ENCODE results near the gene DYNC2H1.

The DYNC2H1 gene

DNA sequence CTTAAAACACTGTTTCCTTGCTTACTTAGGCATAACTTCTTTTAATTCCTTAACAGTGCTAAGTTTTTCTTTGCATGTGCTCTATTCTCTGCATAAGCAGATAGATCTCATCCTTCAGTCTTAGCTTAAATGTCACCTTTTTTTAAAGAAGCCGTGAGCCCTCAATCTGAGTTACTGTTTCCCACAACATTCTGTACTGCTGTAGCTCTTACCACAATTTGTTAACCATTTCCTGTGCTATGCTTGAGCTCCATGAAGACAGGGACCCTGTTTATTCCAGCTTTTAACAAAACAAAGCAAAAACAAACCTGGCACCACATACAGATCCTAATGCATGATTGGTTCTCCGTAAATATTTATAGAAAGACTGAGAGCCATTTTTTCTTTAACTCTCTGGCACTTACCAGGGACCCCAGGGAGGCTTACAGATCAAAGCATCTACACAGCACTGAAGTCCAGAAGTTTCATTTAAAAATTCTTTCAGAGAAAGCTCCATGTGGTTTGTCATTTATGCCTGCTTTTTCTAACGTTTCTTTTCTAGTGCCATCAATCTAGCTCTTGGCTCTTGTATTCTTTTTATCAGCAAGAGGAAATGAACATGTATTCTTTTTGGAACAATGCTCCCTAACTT is 74.9 kb downstream of the DYNC2H1 start:
- Mint-ChIP-seq H3K4me3 (no peak overlapping the region), H3K4me1 (no peaks in the 10 kb centered on the region), H3K9me3 (no peaks in the 10 kb centered on the region), H3K36me3 (ENCODE audit: low read depth) (peaks cover 20% of the 10 kb centered on the region), H3K27ac (peak overlapping the region in 2 of 3 experiments; percentile 2 to 65), H3K27me3 (ENCODE audit: low read depth) (no peaks in the 10 kb centered on the region)
- TF ChIP-seq, protein P1, sequence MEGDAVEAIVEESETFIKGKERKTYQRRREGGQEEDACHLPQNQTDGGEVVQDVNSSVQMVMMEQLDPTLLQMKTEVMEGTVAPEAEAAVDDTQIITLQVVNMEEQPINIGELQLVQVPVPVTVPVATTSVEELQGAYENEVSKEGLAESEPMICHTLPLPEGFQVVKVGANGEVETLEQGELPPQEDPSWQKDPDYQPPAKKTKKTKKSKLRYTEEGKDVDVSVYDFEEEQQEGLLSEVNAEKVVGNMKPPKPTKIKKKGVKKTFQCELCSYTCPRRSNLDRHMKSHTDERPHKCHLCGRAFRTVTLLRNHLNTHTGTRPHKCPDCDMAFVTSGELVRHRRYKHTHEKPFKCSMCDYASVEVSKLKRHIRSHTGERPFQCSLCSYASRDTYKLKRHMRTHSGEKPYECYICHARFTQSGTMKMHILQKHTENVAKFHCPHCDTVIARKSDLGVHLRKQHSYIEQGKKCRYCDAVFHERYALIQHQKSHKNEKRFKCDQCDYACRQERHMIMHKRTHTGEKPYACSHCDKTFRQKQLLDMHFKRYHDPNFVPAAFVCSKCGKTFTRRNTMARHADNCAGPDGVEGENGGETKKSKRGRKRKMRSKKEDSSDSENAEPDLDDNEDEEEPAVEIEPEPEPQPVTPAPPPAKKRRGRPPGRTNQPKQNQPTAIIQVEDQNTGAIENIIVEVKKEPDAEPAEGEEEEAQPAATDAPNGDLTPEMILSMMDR (IDR thresholded peaks at IDR 0.05; ENCODE audit: unreplicated experiment in 3 of 3), result no peak

DNA sequence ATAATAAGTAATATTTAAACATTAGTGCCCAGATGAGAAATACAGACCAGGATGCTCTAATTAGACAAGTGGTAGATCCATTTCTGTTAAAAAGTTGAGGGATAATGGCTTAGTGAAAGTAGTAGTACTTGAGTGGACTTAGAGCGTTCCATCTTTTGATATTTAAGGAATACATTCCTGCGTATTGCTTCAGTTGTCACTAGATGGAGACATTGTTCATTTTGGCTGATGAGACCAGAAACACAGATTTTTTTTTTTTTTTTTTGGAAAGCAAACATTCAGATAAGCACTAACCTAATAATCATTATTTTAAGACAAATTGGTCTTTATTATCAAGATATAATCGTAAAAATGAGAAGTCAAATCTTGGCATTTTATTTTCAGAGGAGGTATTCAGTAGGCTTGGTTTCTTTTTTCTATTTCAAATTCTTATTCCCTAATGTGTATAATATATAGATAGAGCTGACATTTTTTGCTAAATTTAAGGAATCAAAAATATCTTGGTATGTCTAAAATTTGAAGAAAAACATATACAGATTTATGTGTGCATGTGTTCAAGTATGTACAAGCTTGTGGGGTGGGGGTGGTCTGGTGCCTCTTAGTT is 92.9 kb downstream of the DYNC2H1 start:
- Mint-ChIP-seq H3K27me3 (ENCODE audit: low read depth) (no peaks in the 10 kb centered on the region), H3K4me1 (no peaks in the 10 kb centered on the region), H3K36me3 (ENCODE audit: low read depth) (peaks cover 21% of the 10 kb centered on the region), H3K4me3 (no peak overlapping the region), H3K27ac (no peak overlapping the region), H3K9me3 (no peaks in the 10 kb centered on the region)
- TF ChIP-seq, protein P1 (IDR thresholded peaks at IDR 0.05; ENCODE audit: unreplicated experiment in 3 of 3), result peak; percentile 62 to 74 (median 64)

DNA sequence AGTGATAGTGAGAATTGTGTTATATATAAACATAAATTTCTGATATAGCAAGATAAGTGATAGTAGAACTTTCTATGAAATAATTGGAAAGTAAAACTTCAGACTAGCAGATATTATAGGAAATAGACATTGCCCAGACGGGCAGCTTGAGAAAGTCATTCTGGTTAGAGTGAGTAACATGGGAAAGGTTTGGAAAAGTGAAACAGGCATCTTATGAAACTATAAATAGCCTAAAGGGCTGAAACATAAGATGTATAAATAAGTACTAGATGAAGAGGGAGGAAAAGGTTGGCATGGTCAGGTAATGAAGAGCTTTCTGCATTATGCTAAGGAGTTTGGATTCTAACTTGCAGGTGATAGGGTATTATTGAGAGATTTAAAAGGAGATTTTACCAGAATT is 101.3 kb downstream of the DYNC2H1 start:
- TF ChIP-seq, protein P1 (IDR thresholded peaks at IDR 0.05; ENCODE audit: unreplicated experiment in 3 of 3), result no peak
- no peaks in the 10 kb centered on the region for H3K27me3 Mint-ChIP-seq (ENCODE audit: low read depth)
- H3K4me1 Mint-ChIP-seq, result no peaks in the 10 kb centered on the region
- no peaks in the 10 kb centered on the region for H3K9me3 Mint-ChIP-seq
- H3K4me3 Mint-ChIP-seq, result no peak overlapping the region
- no peak overlapping the region for H3K27ac Mint-ChIP-seq
- H3K36me3 Mint-ChIP-seq (ENCODE audit: low read depth), result peaks cover 21% of the 10 kb centered on the region

DNA sequence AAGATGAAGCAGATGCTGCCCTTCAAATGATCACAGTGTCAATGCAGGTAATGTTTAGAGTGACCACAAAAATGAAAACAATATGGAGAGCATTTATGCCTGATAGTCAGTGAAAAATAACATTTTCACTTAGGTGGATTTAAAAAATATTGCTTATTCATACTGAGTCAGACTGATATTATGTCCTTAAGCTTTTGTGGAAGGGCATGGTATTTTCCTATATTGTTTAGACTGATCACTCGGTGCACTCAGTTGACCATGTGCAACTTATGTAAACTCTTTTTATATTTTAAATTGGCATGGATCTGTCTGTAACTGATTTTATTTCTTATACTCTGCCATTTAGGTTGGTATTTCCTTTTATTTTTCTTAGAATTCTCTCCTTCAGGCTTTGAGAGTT is 106.6 kb downstream of the DYNC2H1 start:
- Mint-ChIP-seq H3K27me3 (ENCODE audit: low read depth) (no peaks in the 10 kb centered on the region), H3K27ac (no peak overlapping the region)

DNA sequence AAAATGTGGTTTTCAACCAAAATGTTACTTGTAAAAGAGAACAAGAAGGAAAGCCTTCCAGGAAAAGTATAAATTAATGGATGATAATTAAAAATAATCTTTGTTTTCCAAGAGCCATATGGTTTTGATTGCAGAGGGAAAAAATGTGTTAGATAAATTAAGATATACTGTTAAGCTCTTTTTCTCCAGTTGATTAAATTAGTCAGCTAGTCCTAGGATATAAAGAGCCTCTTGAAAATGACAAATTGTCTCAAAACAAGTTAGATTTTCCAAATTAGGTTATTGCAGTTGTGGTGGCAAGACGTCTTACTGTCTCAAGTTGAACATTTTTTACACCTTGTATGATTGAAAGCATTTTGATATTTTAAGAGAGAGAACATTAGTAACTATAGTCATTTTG is 110.9 kb downstream of the DYNC2H1 start:
- Mint-ChIP-seq H3K9me3 (peaks cover 1% of the 10 kb centered on the region), H3K4me1 (no peaks in the 10 kb centered on the region), H3K36me3 (ENCODE audit: low read depth) (peaks cover 33% of the 10 kb centered on the region), H3K27me3 (ENCODE audit: low read depth) (no peaks in the 10 kb centered on the region), H3K27ac (no peak overlapping the region), H3K4me3 (no peak overlapping the region)
- TF ChIP-seq, protein P1 (IDR thresholded peaks at IDR 0.05; ENCODE audit: unreplicated experiment in 3 of 3), result no peak

More for the DNA sequence above, 106.6 kb downstream of the DYNC2H1 start:
- Mint-ChIP-seq H3K9me3 (no peaks in the 10 kb centered on the region), H3K36me3 (ENCODE audit: low read depth) (peaks cover 23% of the 10 kb centered on the region), H3K4me1 (no peaks in the 10 kb centered on the region), H3K4me3 (no peak overlapping the region)
- TF ChIP-seq, protein P1 (IDR thresholded peaks at IDR 0.05; ENCODE audit: unreplicated experiment in 3 of 3), result no peak

DNA sequence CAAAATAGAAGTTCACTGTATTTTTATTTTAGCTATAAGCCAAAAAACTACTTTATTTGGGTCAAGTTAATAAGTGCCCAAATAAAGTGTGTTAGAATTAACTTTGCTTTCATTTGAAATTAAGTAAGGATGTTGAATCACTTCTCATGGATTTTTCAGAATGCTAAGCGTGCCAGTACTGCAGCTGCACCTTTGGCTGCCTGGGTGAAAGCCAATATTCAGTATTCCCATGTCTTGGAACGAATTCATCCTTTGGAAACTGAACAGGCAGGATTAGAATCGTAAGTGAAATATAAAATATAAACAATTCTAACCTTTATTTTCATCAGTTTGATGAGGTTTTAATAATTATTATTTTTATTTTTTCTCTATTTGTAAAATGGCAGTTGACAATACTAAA is 113.6 kb downstream of the DYNC2H1 start:
- no peaks in the 10 kb centered on the region for H3K27me3 Mint-ChIP-seq (ENCODE audit: low read depth)
- peaks cover 52% of the 10 kb centered on the region for H3K36me3 Mint-ChIP-seq (ENCODE audit: low read depth)
- H3K4me1 Mint-ChIP-seq, result no peaks in the 10 kb centered on the region
- peaks cover 6% of the 10 kb centered on the region for H3K9me3 Mint-ChIP-seq
- TF ChIP-seq, protein P1 (IDR thresholded peaks at IDR 0.05; ENCODE audit: unreplicated experiment in 3 of 3), result no peak
- H3K4me3 Mint-ChIP-seq, result no peak overlapping the region
- H3K27ac Mint-ChIP-seq, result no peak overlapping the region

Data from nephron (organoid).